GM12873 (cell line): ENCODE measurements around the gene C2orf68.

Experiments used
- TF ChIP-seq, protein P1 (sequence below): IDR thresholded peaks from 2 replicates; pipeline ENCODE4 v1.5.1; 2012; ENCODE audit warnings: low read depth, mild to moderate bottlenecking, moderate library complexity, low read length, control low read depth; ENCODE audit not compliant: insufficient read depth; ENCODE audit errors: missing control alignments

Gene C2orf68

DNA sequence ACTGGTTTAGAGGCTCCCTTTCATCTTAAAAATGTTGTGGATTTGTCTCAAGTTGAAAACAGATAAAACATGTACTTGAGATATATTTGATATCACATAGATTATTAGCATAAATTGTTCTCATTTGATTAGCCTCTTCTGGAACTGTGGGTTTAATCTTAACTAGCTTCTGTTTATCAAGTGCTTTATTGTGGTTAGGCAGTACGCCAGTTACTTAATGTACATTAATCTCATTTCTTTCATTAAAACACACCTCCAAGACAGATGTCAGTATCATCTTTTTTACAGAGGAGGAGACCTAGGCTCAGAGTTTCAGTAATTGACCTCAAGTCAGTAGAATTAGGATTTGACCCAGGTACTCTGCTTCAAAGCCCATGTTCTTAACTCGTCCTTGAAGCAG is 34.3 kb upstream of the C2orf68 start:
- TF ChIP-seq, protein P1, sequence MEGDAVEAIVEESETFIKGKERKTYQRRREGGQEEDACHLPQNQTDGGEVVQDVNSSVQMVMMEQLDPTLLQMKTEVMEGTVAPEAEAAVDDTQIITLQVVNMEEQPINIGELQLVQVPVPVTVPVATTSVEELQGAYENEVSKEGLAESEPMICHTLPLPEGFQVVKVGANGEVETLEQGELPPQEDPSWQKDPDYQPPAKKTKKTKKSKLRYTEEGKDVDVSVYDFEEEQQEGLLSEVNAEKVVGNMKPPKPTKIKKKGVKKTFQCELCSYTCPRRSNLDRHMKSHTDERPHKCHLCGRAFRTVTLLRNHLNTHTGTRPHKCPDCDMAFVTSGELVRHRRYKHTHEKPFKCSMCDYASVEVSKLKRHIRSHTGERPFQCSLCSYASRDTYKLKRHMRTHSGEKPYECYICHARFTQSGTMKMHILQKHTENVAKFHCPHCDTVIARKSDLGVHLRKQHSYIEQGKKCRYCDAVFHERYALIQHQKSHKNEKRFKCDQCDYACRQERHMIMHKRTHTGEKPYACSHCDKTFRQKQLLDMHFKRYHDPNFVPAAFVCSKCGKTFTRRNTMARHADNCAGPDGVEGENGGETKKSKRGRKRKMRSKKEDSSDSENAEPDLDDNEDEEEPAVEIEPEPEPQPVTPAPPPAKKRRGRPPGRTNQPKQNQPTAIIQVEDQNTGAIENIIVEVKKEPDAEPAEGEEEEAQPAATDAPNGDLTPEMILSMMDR = no peak

DNA sequence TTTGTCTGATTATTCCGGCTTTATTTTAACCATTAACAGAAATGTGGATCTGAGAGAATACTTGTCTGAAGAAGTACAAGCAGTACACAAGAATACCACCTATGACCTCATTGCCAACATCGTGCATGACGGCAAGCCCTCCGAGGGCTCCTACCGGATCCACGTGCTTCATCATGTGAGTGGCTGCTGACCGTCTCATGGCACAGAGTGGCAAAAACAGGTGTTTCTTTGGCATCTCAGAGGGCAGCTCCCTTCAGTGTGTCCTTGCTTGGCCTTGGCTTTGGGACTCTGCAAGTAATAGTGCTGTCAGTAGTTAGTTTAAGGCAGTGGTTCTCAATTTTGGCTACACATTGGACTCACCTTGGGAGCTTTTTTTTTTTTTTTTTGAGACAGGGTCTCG is 33.0 kb upstream of the C2orf68 start:
- TF ChIP-seq, protein P1 = no peak

DNA sequence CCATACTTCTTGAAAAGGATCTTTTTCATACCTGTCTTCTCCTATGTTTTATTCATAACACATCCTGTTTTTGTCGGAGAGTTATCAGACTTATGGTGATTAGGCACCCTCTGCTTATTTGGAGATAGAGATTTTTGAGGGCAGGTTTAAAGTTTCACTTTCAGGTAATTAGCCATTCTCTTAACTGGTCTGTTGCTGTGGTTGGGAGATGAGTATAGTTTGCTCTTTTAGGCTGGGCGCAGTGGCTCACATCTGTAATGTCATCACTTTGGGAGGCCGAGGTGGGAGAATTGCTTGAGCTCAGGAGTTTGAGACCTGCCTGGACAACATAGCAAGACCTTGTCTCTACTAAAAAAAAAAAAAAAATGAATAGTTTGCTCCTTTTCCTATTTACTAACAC is 30.9 kb upstream of the C2orf68 start:
- TF ChIP-seq, protein P1 = no peak

DNA sequence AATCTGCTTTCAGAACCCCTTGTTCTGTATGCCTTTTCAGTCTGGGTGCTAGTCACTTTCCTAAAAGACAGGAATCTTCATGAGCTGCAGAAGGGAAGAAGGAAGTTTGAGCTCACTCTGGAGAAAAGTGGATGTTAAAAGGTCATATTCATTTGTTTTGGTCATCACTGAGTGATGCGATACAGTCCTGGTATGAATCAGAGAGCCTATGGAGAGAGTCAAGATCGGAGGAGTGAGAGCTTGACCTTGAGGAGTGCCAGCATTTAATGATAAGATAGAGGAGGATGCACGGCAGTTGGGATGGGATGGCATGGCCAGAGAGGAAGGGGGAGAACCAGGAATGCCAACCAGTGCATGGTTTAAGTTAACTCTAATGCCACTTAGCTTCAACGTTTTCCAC is 23.8 kb upstream of the C2orf68 start:
- TF ChIP-seq, protein P1 = no peak

DNA sequence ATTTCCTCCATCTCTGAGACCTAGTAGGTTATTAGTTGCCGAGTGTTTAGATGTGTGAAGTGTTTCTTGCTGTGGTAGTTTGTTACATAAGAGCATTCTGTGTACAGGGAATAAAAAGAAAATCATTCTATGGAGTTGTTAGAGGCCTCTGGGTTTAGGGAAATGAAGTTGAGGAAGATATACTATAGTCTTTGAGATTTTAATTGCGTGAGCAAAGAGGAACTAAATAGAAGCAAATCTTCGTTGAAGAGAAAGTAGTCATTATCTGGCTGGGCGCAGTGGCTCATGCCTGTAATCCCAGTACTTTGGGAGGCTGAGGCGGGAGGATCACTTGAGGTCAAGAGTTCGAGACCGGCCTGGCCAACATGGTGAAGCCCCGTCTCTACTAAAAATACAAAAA is 23.1 kb upstream of the C2orf68 start:
- TF ChIP-seq, protein P1 = no peak

DNA sequence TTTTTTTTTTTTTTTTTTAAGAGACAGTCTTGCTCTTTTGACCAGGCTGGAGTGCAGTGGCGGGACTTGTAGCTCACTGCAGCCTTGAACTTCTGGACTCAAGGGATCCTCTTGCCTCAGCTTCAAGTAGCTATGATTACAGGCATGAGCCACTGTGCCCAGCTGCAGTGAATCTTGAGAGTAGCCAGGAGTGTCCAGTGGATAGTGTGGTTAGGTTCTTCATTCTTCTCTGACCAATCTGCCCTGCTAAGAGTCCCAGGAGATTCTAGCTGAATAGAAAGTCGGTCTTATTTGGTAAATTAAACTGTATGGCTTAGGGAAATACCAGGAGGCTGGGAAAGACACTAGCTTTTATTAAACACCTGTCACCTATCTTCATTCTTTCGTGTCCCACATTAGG is 19.4 kb upstream of the C2orf68 start:
- TF ChIP-seq, protein P1 = no peak

DNA sequence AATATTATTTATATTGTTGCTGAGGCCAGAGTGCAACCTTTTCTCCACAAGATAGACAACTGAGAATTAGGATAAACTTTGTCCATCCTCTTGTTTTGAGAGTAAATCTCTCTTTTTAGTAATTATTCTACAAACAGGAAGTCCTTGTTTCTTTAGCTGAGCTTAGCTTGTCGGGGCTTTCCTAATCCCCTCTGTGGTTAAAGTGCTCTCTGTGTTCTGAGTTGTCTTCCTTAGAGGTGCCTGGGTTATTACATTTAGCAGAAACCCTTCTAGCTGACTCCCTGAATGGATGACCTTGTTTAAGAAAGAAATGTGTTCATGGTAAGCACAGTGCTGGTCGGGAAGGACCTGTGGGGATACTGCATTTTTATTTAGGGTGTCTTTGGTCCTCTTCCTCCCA is 16.8 kb upstream of the C2orf68 start:
- TF ChIP-seq, protein P1 = no peak

DNA sequence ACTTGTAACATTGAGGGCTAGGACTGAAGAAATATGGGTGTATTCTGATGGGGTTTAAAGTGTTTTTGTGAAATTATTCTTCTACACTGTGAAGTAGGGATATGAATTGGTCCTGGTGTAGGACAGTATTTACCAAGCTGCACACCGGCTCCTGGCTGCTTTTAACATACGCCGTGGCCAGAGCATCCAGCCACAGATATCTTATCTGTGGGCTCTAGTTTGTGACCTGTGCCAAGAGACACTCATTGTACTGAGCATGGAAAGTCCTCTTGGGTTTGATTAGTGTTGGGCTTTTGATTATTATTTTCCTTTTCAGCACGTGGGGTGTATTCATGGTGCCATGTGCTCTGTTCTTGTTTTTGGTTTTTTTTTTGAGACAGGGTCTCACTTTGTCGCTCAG is 12.1 kb upstream of the C2orf68 start:
- TF ChIP-seq, protein P1 = no peak
